Cardiac muscle cell (in vitro differentiated cells and primary cell): ENCODE data around the gene PASD1. TPM values are rescaled to one million over a fixed set of nuclear protein-coding genes. Genes with fewer than 3 reads are reported as not detected.

ENCODE experiments used
- DNase-seq, 2 donors: peaks; one replicate each; pipeline versions ENCODE4 v3.0.0 to v3.0.0-alpha.2; 2010 to 2017; ENCODE audit warnings: low read depth in 1 of 2, low spot score in 1 of 2
- H3K27ac ChIP-seq: fragments of 200-600 bp; sonication (generic); 2 replicates; pipeline ENCODE4 v1.5.1; 2016
- H3K27me3 ChIP-seq: fragments of 200-600 bp; sonication (generic); 2 replicates; pipeline ENCODE4 v1.6.0; 2016; ENCODE audit warnings: control low read depth
- H3K36me3 ChIP-seq: fragments of 200-600 bp; sonication (generic); 2 replicates; pipeline ENCODE4 v1.5.1; 2016; ENCODE audit warnings: control low read depth
- H3K4me1 ChIP-seq: fragments of 200-600 bp; sonication (generic); 2 replicates; pipeline ENCODE4 v1.8.1; 2017; ENCODE audit warnings: low read depth, mild to moderate bottlenecking, mixed run types
- H3K4me3 ChIP-seq: fragments of 200-600 bp; sonication (generic); 2 replicates; pipeline ENCODE4 v1.5.1; 2016; ENCODE audit warnings: mild to moderate bottlenecking
- H3K9me3 ChIP-seq: fragments of 200-600 bp; sonication (generic); 2 replicates; pipeline ENCODE4 v1.5.1; 2017; ENCODE audit warnings: low read depth, mild to moderate bottlenecking, control low read depth
- CTCF ChIP-seq: IDR thresholded peaks from 2 replicates; pipeline ENCODE4 v1.5.1; 2012; ENCODE audit warnings: low read depth, mild to moderate bottlenecking, low read length
- polyA plus RNA-seq: library from polyadenylated mRNA; unstranded; fragments of >200 nt; fragmentation: Nextera tagmentation; extraction: Ambion mirVana; gene quantifications from 2 replicates; pipeline ENCODE4 v1.2.1, GENCODE V29; 2016
- total RNA-seq: library from RNA; depleted of rRNA; stranded (reverse); fragments of >200 nt; gene quantifications from 2 replicates; pipeline ENCODE4 v1.2.3, GENCODE V29; 2016

PASD1 gene
- total and polyA plus RNA-seq, 2 experiments from 2014 or later = 0.13 to 0.30 TPM

DNA sequence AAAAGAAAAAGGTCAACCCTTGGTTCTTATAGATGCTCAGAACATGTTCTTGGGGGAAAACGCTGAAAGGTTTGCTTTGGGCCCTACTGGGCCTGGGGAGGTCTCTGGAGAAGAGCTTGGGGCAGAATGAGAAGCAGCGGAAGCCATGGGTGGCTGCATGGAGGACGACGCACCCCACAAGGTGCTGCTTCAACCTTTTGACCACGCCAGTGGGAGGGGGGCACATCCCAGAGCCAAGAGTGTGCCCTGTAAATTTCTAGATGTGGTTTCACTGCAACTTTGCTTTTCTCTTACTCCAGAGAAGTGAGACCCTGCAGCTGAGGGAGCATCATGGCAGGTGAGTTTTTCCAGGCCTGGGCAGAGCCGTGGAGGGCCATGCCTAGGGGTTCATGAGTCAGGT lies 135.0 kb downstream of the PASD1 start:
- H3K9me3 ChIP-seq = no peaks in the 10 kb centered on the region
- peaks cover 4% of the 10 kb centered on the region for H3K4me1 ChIP-seq
- H3K4me3 ChIP-seq = no peak overlapping the region
- H3K27ac ChIP-seq = no peak overlapping the region
- no peaks in the 10 kb centered on the region for H3K27me3 ChIP-seq
- no peak for DNase-seq
- H3K36me3 ChIP-seq = no peaks in the 10 kb centered on the region
- no peak for TF ChIP-seq CTCF

- no peak for TF ChIP-seq CTCF
- Histone ChIP-seq H3K4me3 (no peak overlapping the region), H3K36me3 (no peaks in the 10 kb centered on the region), H3K27ac (no peak overlapping the region), H3K9me3 (no peaks in the 10 kb centered on the region), H3K4me1 (peaks cover 13% of the 10 kb centered on the region), H3K27me3 (no peaks in the 10 kb centered on the region)
- DNase-seq = no peak
These were observed 136.3 kb downstream of the PASD1 start for GRCh38 chrX:151699746-151700145.

GRCh38 chrX:151700581-151700980 lies 137.1 kb downstream of the PASD1 start:
- Histone ChIP-seq H3K36me3 (no peaks in the 10 kb centered on the region), H3K27me3 (no peaks in the 10 kb centered on the region), H3K9me3 (no peaks in the 10 kb centered on the region), H3K4me1 (peaks cover 14% of the 10 kb centered on the region), H3K27ac (no peak overlapping the region), H3K4me3 (no peak overlapping the region)
- no peak for DNase-seq
- no peak for TF ChIP-seq CTCF

DNA sequence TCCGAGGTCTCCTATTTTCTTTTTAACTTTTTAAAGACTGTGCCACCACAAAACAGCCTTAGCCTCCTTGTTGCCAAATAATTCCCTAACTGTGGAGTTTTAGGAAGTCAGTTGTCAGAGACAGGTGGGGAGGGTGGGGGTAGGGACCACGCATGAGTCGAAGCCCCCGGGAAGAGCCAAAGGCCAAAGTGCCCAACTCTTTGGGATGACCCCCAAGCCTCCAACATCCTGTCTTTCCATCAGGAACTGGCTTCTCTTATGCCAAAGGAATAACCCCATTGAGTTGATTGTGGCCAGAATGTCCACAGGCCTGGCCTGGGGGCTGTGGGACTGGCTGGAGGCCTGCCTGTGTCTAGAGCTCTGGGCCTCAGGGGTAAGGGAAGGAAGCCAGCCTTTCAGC lies 137.6 kb downstream of the PASD1 start:
- no peaks in the 10 kb centered on the region for H3K36me3 ChIP-seq
- no peak for DNase-seq
- H3K27me3 ChIP-seq = no peaks in the 10 kb centered on the region
- H3K27ac ChIP-seq = no peak overlapping the region
- H3K4me1 ChIP-seq = peaks cover 14% of the 10 kb centered on the region
- no peak overlapping the region for H3K4me3 ChIP-seq
- no peak for TF ChIP-seq CTCF
- no peaks in the 10 kb centered on the region for H3K9me3 ChIP-seq

- no peak overlapping the region for H3K4me3 ChIP-seq
- DNase-seq = no peak
- no peak overlapping the region for H3K27ac ChIP-seq
- no peak for TF ChIP-seq CTCF
- H3K4me1 ChIP-seq = peaks cover 14% of the 10 kb centered on the region
- no peaks in the 10 kb centered on the region for H3K36me3 ChIP-seq
- no peaks in the 10 kb centered on the region for H3K9me3 ChIP-seq
- H3K27me3 ChIP-seq = no peaks in the 10 kb centered on the region
These were observed 138.1 kb downstream of the PASD1 start for GRCh38 chrX:151701531-151701930.
